Stimulated activated CD8-positive, alpha-beta memory T cell treated with anti-CD3 and anti-CD28 coated beads, Interleukin-4, amount 100 ng/mL, for 1 hour (primary cell): ENCODE measurements around the gene JMJD1C.
"Not testable (repeated sequence)": the region's sequence is repeated elsewhere in the genome, so short reads cannot be mapped to it uniquely, and the experiment has no call there.

ENCODE experiments used
- DNase-seq, 2 donors: peaks; one replicate each; pipeline ENCODE4 v3.0.0-alpha.2; 2020; ENCODE audit warnings: low read depth in 2 of 2, low spot score in 1 of 2

Gene JMJD1C

DNA sequence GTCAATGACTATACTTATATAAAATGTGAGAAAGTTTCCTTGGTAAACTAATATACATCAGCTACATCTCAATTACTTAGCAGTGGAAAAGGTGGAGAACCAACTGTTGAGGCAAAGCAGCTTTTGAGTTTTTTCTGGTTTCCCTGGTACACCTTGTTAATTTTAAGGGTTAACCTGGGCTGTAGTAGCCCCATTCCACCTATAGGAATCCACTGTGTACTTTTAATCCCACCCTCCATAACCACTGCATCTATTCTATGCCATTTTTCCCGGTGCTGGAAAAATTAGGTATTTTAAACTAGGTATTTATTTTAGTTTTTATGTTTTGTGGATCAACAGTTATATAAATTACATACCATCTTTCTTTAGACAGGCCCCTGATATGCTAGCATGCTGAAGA is 290.2 kb downstream of the JMJD1C start:
- DNase-seq = no peak

GRCh38 chr10:63173468-63174232 is 292.1 kb downstream of the JMJD1C start:
- DNase-seq = no peak

GRCh38 chr10:63171926-63172325 is 293.9 kb downstream of the JMJD1C start:
- DNase-seq = no peak

- no peak for DNase-seq
Measured at GRCh38 chr10:63171255-63171855, 294.4 kb downstream of the JMJD1C start.

- no peak for DNase-seq
Measured at GRCh38 chr10:63169624-63170023, 296.2 kb downstream of the JMJD1C start.

GRCh38 chr10:63168821-63169462 is 296.8 kb downstream of the JMJD1C start:
- no peak for DNase-seq

- no peak for DNase-seq
Measured at GRCh38 chr10:63166742-63167258, 299.0 kb downstream of the JMJD1C start.

GRCh38 chr10:63165249-63165648 is 300.5 kb downstream of the JMJD1C start:
- DNase-seq = no peak

GRCh38 chr10:63164166-63164623 is 301.6 kb downstream of the JMJD1C start:
- DNase-seq = no peak

GRCh38 chr10:63161592-63161991 is 304.2 kb downstream of the JMJD1C start:
- no peak for DNase-seq

- peak in 1 of 2 donors; percentile 10 for DNase-seq
Measured at GRCh38 chr10:63157845-63158624, 307.7 kb downstream of the JMJD1C start.

DNA sequence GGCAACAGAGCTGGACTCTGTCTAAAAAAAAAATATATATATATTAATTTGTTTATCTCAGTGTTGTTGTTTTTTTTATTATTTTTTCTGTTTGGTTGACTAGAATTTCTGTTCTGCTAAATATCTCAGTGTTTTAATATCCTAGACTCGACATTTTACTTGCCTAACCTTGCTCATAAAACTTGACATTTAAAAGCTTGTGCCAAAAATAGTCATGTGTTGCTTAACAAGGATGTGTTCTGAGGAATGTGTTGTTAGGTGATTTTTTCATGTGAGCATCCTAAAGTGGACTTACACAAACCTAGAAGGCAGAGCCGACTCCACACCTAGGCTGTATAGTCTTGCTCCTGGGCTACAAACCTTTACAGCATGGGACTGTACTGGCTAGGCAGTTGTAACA is 309.5 kb downstream of the JMJD1C start:
- no peak for DNase-seq

- DNase-seq = no peak
Measured at GRCh38 chr10:63155388-63156020, 310.3 kb downstream of the JMJD1C start.

- DNase-seq = no peak
Measured at GRCh38 chr10:63154546-63155387, 311.0 kb downstream of the JMJD1C start.

- DNase-seq = not testable (repeated sequence)
Measured at GRCh38 chr10:63153868-63154545, 311.8 kb downstream of the JMJD1C start.

- no peak for DNase-seq
Measured at GRCh38 chr10:63150745-63151144, 315.0 kb downstream of the JMJD1C start.

DNA sequence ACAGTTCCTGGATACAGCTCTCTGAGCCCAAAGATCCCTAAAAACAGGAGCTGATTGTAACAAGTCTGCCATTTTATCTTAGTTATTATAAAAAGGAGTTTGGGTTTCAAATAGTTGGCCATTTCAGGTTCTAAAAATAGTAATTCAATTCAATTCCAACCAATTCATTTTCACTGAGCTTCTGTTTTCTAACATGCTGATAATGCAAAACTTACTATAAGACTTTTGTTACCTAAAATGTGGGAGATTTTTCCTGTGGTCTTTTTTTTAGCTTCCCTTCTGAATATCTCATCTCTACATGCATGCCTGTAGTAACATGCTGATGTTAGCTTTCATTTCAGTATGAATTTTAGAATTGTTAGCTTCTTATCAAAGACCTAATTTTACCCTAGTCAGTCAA is 319.3 kb downstream of the JMJD1C start:
- no peak for DNase-seq

GRCh38 chr10:63145782-63146181 is 320.0 kb downstream of the JMJD1C start:
- no peak for DNase-seq

DNA sequence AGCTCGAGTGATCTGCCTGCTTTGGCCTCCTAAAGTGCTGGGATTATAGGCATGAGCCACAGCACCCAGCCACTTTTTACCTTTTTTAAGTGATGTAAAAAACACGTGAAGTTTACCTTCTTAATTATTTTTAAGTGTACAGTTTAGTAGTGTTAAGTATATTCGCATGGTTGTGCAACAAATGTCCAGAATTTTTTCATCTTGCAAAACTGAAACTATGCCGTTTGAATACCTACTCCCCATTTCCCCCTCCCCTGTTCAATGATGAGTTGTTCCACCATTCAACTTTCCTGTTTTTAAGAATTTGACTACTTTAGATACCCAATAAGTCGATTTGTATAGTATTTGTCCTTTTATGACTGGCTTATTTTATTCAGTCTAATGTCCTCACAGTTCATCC is 321.8 kb downstream of the JMJD1C start:
- DNase-seq = no peak
